Fibroblast of skin of right biceps (primary cell): Measurements from ENCODE around the gene TTLL10.
"Not testable (repeated sequence)": the region's sequence is repeated elsewhere in the genome, so short reads cannot be mapped to it uniquely, and the experiment has no call there.

ENCODE experiments used
- DNase-seq: peaks from one replicate; pipeline ENCODE4 v3.0.0-alpha.2; 2013

The TTLL10 gene

GRCh38 chr1:1191734-1192133 is 18.1 kb downstream of the TTLL10 start:
- DNase-seq = no peak

GRCh38 chr1:1194723-1195122 is 21.0 kb downstream of the TTLL10 start:
- DNase-seq = no peak

- DNase-seq = not testable (repeated sequence)
These were observed 22.0 kb downstream of the TTLL10 start for GRCh38 chr1:1195726-1196125.

DNA sequence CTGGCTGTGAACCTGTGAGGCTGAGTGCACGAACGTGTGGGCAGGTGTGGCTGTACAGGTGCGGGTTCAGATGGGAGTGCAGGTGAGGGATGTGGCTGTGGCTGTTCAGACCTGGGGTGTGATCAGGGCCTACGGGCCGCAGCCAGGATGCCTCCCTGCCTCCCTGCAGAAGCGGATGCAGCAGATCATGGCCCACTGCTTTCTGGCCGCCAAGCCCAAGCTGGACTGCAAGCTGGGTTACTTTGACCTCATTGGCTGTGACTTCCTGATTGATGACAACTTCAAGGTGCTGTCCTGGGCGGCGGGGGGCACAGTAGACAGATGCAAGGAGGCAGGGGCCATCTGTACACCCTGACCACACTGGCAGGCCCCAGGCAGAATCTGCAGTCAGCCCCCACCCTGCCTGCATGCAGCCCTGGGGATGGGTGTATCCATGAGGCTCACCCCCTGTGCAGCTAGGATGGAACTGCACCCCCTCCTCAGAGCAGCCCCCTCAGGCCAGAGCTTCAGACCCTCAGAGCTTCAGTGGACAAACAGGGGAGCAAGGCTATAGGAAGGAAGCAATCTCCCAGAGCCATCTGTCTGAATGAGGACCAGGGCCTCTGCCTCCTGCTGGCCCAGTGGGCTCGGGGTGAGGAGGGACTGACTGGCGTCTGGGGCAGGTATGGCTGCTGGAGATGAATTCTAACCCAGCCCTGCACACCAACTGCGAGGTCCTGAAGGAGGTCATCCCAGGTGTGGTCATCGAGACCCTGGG is 22.9 kb downstream of the TTLL10 start:
- no peak for DNase-seq

DNA sequence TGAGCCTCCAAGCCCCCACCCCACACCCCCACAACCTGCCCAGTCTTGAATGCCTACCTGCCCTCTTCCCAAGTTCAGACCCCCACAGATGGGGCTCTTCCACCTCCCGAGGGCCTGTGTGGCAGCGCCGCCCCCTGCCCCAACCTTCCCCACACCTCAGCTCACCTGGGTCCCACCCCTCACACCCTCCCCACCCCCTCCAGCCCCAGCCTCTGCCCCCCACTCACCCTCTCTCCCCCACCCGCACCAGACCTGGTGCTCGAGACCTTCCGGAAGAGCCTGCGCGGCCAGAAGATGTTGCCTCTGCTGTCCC is 23.5 kb downstream of the TTLL10 start:
- DNase-seq = no peak

GRCh38 chr1:1197551-1198422 is 24.1 kb downstream of the TTLL10 start:
- no peak for DNase-seq

- no peak for DNase-seq
These were observed 24.9 kb downstream of the TTLL10 start for GRCh38 chr1:1198423-1199140.

- no peak for DNase-seq
These were observed 25.7 kb downstream of the TTLL10 start for GRCh38 chr1:1199141-1199960.

DNA sequence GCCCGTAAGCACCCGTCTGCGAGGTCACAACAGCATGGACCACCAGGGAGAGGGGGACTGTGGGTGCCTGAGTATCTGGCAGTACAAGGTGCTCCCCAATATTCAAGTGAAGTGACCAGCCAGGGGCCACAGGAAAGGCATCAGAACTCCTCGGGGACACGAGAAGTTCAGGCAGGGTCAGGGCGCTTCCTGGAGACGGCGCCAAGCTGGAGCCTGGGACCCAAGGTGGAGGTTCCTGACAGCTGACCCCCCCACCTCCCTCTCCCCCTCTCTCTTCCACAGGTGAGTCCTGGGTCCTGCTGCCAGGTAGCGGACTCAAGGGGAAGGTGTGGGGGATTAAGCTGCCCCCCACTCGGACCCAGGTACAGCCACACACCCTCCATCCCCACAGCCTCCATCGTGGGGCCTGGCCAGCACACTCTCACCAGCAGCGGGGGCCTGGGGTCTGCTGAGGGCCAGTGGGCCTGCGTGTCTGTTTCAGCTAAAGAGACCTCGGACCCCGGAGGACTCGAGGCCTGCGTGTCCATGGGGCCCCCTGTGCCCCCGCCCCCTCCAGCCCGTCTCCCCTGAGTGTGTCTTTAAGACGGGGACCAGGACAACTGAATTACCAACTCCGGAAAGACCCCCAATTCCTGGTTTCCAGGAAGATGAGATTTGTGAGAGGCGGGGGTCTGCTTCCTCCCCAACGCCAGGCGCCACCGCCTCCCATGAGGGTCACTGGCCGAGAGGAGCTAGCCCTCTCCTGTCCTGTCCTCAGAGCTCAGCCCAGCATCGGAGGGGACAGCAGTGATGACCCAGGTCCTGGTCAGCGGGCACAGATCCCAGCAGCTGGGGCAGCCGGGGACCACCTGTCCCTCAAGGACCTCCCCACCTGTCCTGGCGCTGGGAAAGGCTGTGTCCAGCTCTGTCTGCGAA is 26.5 kb downstream of the TTLL10 start:
- DNase-seq = no peak

- peak; percentile 32 for DNase-seq
These were observed 27.5 kb downstream of the TTLL10 start for GRCh38 chr1:1200876-1201810.

DNA sequence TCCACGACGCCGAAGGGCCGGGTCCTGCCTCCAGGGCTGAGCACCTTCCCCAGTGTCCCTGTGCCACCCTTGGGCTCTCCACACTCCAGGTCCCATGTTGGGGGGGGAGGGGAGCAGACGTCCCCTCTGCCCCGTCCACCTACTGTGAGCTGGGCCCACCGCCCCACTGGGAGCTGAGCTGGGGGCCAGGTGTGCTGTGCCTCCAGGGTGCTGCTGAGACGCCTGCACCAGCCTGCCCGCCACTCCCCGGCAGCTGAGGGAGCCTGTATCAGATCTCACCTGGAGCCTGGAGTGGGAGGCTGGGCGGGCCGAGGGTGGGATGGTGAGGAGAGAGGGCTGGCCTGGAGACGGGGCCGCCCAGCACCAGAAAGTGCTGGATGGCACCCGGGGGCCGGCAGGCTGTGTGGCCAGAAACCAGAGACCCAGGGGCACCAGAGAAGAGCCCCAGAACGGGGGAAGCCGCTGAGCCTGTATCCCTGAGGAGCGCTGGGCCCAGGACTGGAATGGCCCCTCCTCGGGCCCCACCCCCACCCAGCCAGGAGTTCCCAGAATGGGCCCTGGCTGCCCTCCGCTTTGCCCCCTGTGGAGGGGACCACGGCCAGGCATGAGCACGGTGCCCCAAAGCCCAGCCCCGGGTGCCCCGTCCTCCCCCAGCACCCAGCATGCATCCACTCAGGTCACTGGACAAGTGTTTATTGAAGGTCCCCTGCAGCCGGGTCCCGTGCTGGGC is 29.3 kb downstream of the TTLL10 start:
- DNase-seq = no peak

- no peak for DNase-seq
These were observed 30.1 kb downstream of the TTLL10 start for GRCh38 chr1:1203561-1204424.

DNA sequence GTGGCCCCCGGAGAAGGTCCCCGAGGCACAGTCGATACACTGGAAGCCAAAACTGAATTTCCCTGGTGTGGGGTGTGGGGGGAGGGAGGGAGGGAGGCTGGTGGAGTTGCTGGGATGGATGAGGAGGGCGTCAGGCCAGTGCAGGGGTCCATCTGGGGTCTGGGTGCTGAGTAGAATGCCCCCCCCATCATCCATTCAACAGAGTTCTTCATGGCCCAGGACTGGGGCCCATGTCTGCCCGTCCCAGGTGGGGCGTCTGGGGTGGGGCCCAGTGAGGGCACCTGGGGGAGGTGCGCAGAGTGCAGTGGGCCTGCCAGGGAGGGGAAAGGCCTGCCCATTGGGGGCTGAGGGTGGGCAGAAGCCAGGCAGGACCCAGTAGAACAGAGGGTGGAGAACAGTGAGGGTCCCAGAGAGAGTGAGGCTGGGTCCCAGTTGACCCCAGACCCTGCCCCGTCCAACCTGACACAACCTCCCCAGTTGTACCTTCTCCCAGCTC is 30.8 kb downstream of the TTLL10 start:
- DNase-seq = no peak

DNA sequence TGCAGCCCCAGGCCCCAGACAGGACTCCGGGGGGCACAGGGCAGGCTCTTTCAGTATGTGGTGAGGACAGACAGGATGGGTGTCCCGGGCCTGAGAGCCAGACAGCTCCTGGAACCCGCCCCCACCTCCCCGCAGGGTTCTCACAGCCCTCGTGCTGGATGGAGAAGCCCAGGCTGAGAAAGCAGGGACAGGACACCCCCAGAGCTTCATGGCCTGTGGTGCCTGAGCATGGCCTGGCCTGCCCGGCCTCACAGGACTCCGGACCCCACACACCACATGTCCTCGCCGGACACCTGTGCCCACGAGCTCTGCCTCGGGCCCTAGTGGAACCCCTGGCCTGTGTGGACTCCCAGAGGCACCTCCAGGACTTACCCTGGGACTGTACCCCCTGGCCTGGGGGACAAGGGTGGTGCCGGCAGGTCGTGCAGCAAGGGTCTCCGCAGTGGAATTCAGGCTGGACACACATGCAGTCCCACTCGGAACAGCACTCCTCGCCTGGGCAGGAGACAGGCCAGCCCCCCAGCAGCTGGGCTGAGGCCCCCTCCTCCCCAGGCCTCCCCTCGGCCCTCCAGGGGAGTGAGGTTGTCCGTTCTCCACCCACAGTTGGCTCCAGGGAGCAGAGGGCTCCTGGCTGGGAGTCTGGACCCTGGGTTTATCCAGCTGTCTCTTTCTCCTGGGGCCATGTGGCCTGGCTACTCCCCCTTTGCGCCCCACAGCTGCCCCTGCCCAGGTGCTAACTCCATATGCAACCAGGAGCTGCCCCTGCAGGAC is 31.5 kb downstream of the TTLL10 start:
- no peak for DNase-seq

DNA sequence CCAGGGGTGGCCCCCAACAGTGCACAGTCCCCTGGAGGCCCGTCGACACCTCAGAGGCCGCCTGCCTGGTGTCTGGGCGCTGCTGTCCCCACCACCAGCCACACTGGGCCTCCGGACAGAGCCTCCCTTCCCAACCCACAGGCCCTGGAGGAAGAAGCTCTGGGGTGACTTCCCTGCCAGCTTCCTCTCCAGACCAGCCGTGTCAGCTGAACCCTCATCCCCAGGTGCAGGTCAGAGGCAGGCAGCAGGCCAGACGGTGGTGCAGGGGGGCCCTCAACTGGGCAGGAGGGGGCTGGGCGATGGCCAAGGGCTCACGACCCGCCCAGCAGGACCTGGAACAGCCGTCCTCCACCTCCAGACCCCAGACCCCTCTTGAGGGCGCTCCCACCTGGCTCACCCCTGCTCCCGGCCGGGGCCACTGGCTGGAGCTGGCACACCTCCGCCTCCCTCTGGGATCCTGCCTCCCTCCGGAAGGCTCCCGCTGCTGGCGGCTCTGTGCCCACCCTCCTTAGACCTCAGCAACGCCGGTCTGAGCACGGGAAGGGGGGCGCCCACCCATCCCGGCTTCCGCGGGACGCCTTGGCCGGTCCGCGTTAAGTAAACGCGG is 32.2 kb downstream of the TTLL10 start:
- DNase-seq = no peak

- DNase-seq = no peak
These were observed 32.8 kb downstream of the TTLL10 start, which contains the start of gene TNFRSF18 for GRCh38 chr1:1206376-1206965. TNFRSF18 (minus strand) TSS chr1:1206592; CDS start chr1:1206571, 21 bp downstream.
